ENCODE measurements around the gene TIMM50. TPM values are rescaled to one million over a fixed set of nuclear protein-coding genes. Genes with fewer than 3 reads are reported as not detected.
A peak's percentile ranks its signal among the peaks of the same experiment; 100 is the strongest.
"Not testable (repeated sequence)": the region's sequence is repeated elsewhere in the genome, so short reads cannot be mapped to it uniquely, and the experiment has no call there.

Gene TIMM50
- total RNA-seq, 1 donor from 2014 or later = 50.3 TPM

GRCh38 chr19:39469567-39469966 is 11.1 kb upstream of the TIMM50 start:
- no peak for DNase-seq (ENCODE audit: low read depth in 2 of 2)

- no peak for DNase-seq (ENCODE audit: low read depth in 2 of 2)
These were observed 9.8 kb upstream of the TIMM50 start for GRCh38 chr19:39470724-39471339.

GRCh38 chr19:39471756-39472536 is 8.7 kb upstream of the TIMM50 start:
- DNase-seq (ENCODE audit: low read depth in 2 of 2) = no peak

- DNase-seq (ENCODE audit: low read depth in 2 of 2) = no peak
These were observed 7.7 kb upstream of the TIMM50 start for GRCh38 chr19:39472746-39473442.

- DNase-seq (ENCODE audit: low read depth in 2 of 2) = no peak
These were observed 7.1 kb upstream of the TIMM50 start for GRCh38 chr19:39473443-39473960.

- DNase-seq (ENCODE audit: low read depth in 2 of 2) = peak; percentile 22 to 62
These were observed 6.5 kb upstream of the TIMM50 start for GRCh38 chr19:39474139-39474620.

- no peak for DNase-seq (ENCODE audit: low read depth in 2 of 2)
These were observed 4.9 kb upstream of the TIMM50 start for GRCh38 chr19:39475748-39476147.

- not testable (repeated sequence) for DNase-seq (ENCODE audit: low read depth in 2 of 2)
These were observed 1.3 kb upstream of the TIMM50 start for GRCh38 chr19:39479319-39479801.

- no peak for DNase-seq (ENCODE audit: low read depth in 2 of 2)
These were observed 722 bp upstream of the TIMM50 start for GRCh38 chr19:39479916-39480315.

GRCh38 chr19:39481229-39481545 is 549 bp downstream of the TIMM50 start:
- no peak for DNase-seq (ENCODE audit: low read depth in 2 of 2)

GRCh38 chr19:39481676-39482075 is 1.0 kb downstream of the TIMM50 start:
- no peak for DNase-seq (ENCODE audit: low read depth in 2 of 2)

- no peak for DNase-seq (ENCODE audit: low read depth in 2 of 2)
These were observed 2.5 kb downstream of the TIMM50 start for GRCh38 chr19:39483141-39483540.

GRCh38 chr19:39489756-39490155 is 9.1 kb downstream of the TIMM50 start:
- no peak for DNase-seq (ENCODE audit: low read depth in 2 of 2)

- DNase-seq (ENCODE audit: low read depth in 2 of 2) = no peak
These were observed 11.6 kb downstream of the TIMM50 start for GRCh38 chr19:39492225-39492624.

GRCh38 chr19:39492788-39493187 is 12.2 kb downstream of the TIMM50 start:
- no peak for DNase-seq (ENCODE audit: low read depth in 2 of 2)

- no peak for DNase-seq (ENCODE audit: low read depth in 2 of 2)
These were observed 14.0 kb downstream of the TIMM50 start for GRCh38 chr19:39494661-39495060.

- DNase-seq (ENCODE audit: low read depth in 2 of 2) = no peak
These were observed 15.4 kb downstream of the TIMM50 start for GRCh38 chr19:39496063-39496462.

GRCh38 chr19:39497701-39497995 is 17.0 kb downstream of the TIMM50 start:
- no peak for DNase-seq (ENCODE audit: low read depth in 2 of 2)

- DNase-seq (ENCODE audit: low read depth in 2 of 2) = peak in 1 of 2 donors; percentile 60
These were observed 17.6 kb downstream of the TIMM50 start for GRCh38 chr19:39497996-39498797.

- no peak for DNase-seq (ENCODE audit: low read depth in 2 of 2)
These were observed 18.4 kb downstream of the TIMM50 start, which contains the start of gene DLL3 for GRCh38 chr19:39498798-39499642. Gene DLL3 (plus strand): TSS chr19:39498947. CDS start chr19:39498975, 28 bp downstream.
